ENCODE measurements around the gene RMRP.

DNA sequence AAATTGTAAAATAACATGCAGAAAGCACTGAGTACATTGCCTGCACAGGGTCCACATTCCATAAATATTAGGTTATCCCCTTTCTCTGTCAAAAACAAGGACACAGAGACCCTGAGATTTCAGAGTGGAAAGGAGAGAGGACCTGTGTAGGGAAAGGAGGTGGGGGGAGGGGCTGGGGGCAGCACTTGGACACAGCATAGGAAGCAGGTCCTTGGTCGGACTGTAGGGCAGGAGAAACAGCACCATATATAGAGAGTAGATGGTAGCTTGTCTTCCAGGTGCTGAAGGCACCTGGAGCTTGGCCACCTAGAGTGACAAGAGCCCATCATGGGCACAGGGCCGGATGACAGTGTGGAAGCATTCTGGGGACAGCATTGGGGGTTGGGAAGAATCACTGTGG is 29.5 kb upstream of the RMRP start:
- TF ChIP-seq, protein P1, sequence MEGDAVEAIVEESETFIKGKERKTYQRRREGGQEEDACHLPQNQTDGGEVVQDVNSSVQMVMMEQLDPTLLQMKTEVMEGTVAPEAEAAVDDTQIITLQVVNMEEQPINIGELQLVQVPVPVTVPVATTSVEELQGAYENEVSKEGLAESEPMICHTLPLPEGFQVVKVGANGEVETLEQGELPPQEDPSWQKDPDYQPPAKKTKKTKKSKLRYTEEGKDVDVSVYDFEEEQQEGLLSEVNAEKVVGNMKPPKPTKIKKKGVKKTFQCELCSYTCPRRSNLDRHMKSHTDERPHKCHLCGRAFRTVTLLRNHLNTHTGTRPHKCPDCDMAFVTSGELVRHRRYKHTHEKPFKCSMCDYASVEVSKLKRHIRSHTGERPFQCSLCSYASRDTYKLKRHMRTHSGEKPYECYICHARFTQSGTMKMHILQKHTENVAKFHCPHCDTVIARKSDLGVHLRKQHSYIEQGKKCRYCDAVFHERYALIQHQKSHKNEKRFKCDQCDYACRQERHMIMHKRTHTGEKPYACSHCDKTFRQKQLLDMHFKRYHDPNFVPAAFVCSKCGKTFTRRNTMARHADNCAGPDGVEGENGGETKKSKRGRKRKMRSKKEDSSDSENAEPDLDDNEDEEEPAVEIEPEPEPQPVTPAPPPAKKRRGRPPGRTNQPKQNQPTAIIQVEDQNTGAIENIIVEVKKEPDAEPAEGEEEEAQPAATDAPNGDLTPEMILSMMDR (IDR thresholded peaks at IDR 0.05; ENCODE audit: insufficient read depth, low read length): no peak
- TF ChIP-seq, protein P2, sequence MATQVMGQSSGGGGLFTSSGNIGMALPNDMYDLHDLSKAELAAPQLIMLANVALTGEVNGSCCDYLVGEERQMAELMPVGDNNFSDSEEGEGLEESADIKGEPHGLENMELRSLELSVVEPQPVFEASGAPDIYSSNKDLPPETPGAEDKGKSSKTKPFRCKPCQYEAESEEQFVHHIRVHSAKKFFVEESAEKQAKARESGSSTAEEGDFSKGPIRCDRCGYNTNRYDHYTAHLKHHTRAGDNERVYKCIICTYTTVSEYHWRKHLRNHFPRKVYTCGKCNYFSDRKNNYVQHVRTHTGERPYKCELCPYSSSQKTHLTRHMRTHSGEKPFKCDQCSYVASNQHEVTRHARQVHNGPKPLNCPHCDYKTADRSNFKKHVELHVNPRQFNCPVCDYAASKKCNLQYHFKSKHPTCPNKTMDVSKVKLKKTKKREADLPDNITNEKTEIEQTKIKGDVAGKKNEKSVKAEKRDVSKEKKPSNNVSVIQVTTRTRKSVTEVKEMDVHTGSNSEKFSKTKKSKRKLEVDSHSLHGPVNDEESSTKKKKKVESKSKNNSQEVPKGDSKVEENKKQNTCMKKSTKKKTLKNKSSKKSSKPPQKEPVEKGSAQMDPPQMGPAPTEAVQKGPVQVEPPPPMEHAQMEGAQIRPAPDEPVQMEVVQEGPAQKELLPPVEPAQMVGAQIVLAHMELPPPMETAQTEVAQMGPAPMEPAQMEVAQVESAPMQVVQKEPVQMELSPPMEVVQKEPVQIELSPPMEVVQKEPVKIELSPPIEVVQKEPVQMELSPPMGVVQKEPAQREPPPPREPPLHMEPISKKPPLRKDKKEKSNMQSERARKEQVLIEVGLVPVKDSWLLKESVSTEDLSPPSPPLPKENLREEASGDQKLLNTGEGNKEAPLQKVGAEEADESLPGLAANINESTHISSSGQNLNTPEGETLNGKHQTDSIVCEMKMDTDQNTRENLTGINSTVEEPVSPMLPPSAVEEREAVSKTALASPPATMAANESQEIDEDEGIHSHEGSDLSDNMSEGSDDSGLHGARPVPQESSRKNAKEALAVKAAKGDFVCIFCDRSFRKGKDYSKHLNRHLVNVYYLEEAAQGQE (IDR thresholded peaks at IDR 0.05; ENCODE audit: insufficient replicate concordance, low read depth): no peak

Data from HL-60 (cell line).